ENCODE measurements around the gene PTPRD. TPM values are rescaled to one million over a fixed set of nuclear protein-coding genes. Genes with fewer than 3 reads are reported as not detected.

The PTPRD gene
- total RNA-seq, 1 donor from 2014 or later: 109 TPM

- DNase-seq (ENCODE audit: low spot score in 2 of 2, unreplicated experiment in 2 of 2): no peak
- H3K4me3 Mint-ChIP-seq: no peak overlapping the region
- no peaks in the 10 kb centered on the region for H3K4me1 Mint-ChIP-seq
- H3K9me3 Mint-ChIP-seq: no peaks in the 10 kb centered on the region
- no peaks in the 10 kb centered on the region for H3K27me3 Mint-ChIP-seq (ENCODE audit: low read depth)
- no peak for TF ChIP-seq CTCF (IDR thresholded peaks at IDR 0.05; ENCODE audit: unreplicated experiment)
- no peak overlapping the region for H3K27ac Mint-ChIP-seq
- no peaks in the 10 kb centered on the region for H3K36me3 Mint-ChIP-seq
Observed at GRCh38 chr9:10104774-10105173, 508.0 kb downstream of the PTPRD start.

DNA sequence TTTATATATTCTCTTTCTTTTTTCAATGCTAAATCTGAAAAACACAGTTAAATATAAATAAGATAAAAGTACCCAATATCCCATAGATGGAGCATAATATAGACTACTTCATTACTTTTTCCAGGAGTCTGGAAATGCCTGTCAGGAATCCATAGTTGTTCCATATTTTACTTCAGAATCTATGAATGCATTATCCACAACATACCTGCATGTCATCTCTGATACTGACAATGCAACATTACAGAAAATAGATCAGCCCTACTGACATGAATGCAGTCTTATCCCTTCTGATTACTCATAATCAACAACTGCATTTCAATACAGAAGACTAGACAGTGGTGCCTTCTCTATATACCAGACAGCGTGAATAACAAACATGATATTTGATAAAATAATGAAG is 517.6 kb downstream of the PTPRD start:
- Mint-ChIP-seq H3K9me3 (peaks cover 10% of the 10 kb centered on the region), H3K27ac (no peak overlapping the region), H3K4me3 (no peak overlapping the region), H3K27me3 (ENCODE audit: low read depth) (no peaks in the 10 kb centered on the region), H3K36me3 (no peaks in the 10 kb centered on the region), H3K4me1 (no peaks in the 10 kb centered on the region)
- no peak for DNase-seq (ENCODE audit: low spot score in 2 of 2, unreplicated experiment in 2 of 2)
- TF ChIP-seq CTCF (IDR thresholded peaks at IDR 0.05; ENCODE audit: unreplicated experiment): no peak

GRCh38 chr9:10094563-10094962 is 518.2 kb downstream of the PTPRD start:
- no peak for DNase-seq (ENCODE audit: low spot score in 2 of 2, unreplicated experiment in 2 of 2)
- Mint-ChIP-seq H3K4me1 (no peaks in the 10 kb centered on the region), H3K27ac (no peak overlapping the region), H3K9me3 (peaks cover 10% of the 10 kb centered on the region), H3K4me3 (no peak overlapping the region), H3K27me3 (ENCODE audit: low read depth) (no peaks in the 10 kb centered on the region), H3K36me3 (no peaks in the 10 kb centered on the region)
- no peak for TF ChIP-seq CTCF (IDR thresholded peaks at IDR 0.05; ENCODE audit: unreplicated experiment)

DNA sequence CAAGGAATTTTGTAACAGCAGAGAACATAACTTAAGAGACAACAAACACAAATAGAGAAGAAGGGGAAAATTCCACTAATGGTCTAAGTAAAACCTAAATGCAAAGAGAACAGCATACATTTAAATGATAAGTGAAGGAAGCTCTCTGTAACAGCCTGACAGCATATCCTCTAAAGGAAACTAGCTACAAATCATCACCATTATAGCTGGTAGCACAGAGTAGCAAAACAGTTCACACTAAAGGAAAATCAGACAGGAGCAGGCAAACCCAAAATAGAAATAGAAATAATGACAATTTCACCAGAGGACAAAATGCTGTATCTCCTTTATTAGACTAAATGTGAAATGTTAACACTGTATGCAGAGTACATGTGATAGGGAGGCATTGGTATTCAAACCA is 532.8 kb downstream of the PTPRD start:
- no peaks in the 10 kb centered on the region for H3K36me3 Mint-ChIP-seq
- no peaks in the 10 kb centered on the region for H3K4me1 Mint-ChIP-seq
- H3K27me3 Mint-ChIP-seq (ENCODE audit: low read depth): peaks cover 2% of the 10 kb centered on the region
- DNase-seq (ENCODE audit: low spot score in 2 of 2, unreplicated experiment in 2 of 2): no peak
- no peaks in the 10 kb centered on the region for H3K9me3 Mint-ChIP-seq
- no peak overlapping the region for H3K27ac Mint-ChIP-seq
- no peak for TF ChIP-seq CTCF (IDR thresholded peaks at IDR 0.05; ENCODE audit: unreplicated experiment)
- H3K4me3 Mint-ChIP-seq: no peak overlapping the region

GRCh38 chr9:10079284-10079964 is 533.4 kb downstream of the PTPRD start:
- no peak for DNase-seq (ENCODE audit: low spot score in 2 of 2, unreplicated experiment in 2 of 2)
- no peaks in the 10 kb centered on the region for H3K4me1 Mint-ChIP-seq
- no peak overlapping the region for H3K27ac Mint-ChIP-seq
- peaks cover 2% of the 10 kb centered on the region for H3K27me3 Mint-ChIP-seq (ENCODE audit: low read depth)
- TF ChIP-seq CTCF (IDR thresholded peaks at IDR 0.05; ENCODE audit: unreplicated experiment): no peak
- H3K9me3 Mint-ChIP-seq: no peaks in the 10 kb centered on the region
- no peaks in the 10 kb centered on the region for H3K36me3 Mint-ChIP-seq
- no peak overlapping the region for H3K4me3 Mint-ChIP-seq

DNA sequence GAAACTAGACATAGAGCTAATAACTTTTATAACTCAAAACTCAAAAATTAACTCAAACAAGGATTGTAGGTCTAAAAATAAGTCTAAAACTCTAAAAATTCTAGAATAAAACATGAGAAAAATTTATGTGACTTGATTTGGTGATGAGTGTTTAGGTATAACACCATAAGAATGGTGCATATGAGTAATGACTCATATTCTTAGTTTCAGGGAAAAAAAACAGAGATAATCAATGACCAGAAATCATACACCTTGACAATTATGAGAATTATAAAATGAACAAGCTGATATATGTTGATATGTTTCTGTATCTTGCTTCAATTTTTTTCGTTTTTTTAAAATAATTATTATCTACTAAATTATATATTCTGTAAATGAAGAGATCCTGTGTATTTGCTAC is 541.2 kb downstream of the PTPRD start:
- no peak for DNase-seq (ENCODE audit: low spot score in 2 of 2, unreplicated experiment in 2 of 2)
- Mint-ChIP-seq H3K27me3 (ENCODE audit: low read depth) (no peaks in the 10 kb centered on the region), H3K4me1 (no peaks in the 10 kb centered on the region), H3K9me3 (peaks cover 7% of the 10 kb centered on the region), H3K4me3 (no peak overlapping the region), H3K27ac (no peak overlapping the region), H3K36me3 (no peaks in the 10 kb centered on the region)
- no peak for TF ChIP-seq CTCF (IDR thresholded peaks at IDR 0.05; ENCODE audit: unreplicated experiment)

Measured in mesothelial cell of epicardium (in vitro differentiated cells).